DND-41 (cell line): Measurements from ENCODE around the gene KRI1.
A peak's percentile ranks its signal among the peaks of the same experiment; 100 is the strongest.

Experiments
- ATAC-seq: fragments of 200-7000 bp; cut with Tn5 transposase; 3 replicates; pipeline ENCODE4 v1.9.1; 2021; ENCODE audit warnings: low read depth; ENCODE audit not compliant: insufficient read depth
- DNase-seq: peaks from one replicate; pipeline ENCODE4 v3.0.0-alpha.2; 2020
- H2AFZ ChIP-seq: 2 replicates; pipeline ENCODE4 v1.6.0; 2012; ENCODE audit warnings: low read depth, low read length
- H3K27ac ChIP-seq: 2 replicates; pipeline ENCODE4 v1.5.1; 2012; ENCODE audit warnings: low read length, inconsistent platforms
- H3K27me3 ChIP-seq: fragments of 200-600 bp; sonication (generic); 2 replicates; pipeline ENCODE4 v1.6.0; 2012; ENCODE audit warnings: low read length, mild to moderate bottlenecking, inconsistent platforms; ENCODE audit not compliant: insufficient read depth, poor library complexity
- H3K36me3 ChIP-seq: 2 replicates; pipeline ENCODE4 v1.5.1; 2012; ENCODE audit warnings: low read length, inconsistent platforms; ENCODE audit not compliant: insufficient read depth
- H3K4me1 ChIP-seq: 2 replicates; pipeline ENCODE4 v1.5.1; 2012; ENCODE audit warnings: mild to moderate bottlenecking, low read length; ENCODE audit not compliant: insufficient read depth
- H3K4me2 ChIP-seq: 2 replicates; pipeline ENCODE4 v1.6.0; 2012; ENCODE audit warnings: mild to moderate bottlenecking, moderate library complexity, low read length, inconsistent platforms; ENCODE audit not compliant: insufficient read depth
- H3K4me3 ChIP-seq, 2 experiments: fragments of 200-600 bp in 1 of 2; shearing (Covaris generic) in 1 of 2; 2 replicates each; pipeline ENCODE4 v1.5.1; 2012 to 2016; ENCODE audit warnings: inconsistent platforms in 2 of 2, low read length in 2 of 2, mild to moderate bottlenecking in 2 of 2, low read depth in 1 of 2, moderate library complexity in 1 of 2
- H3K79me2 ChIP-seq: 2 replicates; pipeline ENCODE4 v1.6.0; 2012; ENCODE audit warnings: low read length, inconsistent platforms; ENCODE audit not compliant: insufficient read depth
- H3K9ac ChIP-seq: 2 replicates; pipeline ENCODE4 v1.6.0; 2012; ENCODE audit warnings: low read depth, mild to moderate bottlenecking, inconsistent platforms, low read length, moderate library complexity
- H3K9me3 ChIP-seq: 2 replicates; pipeline ENCODE4 v1.5.1; 2012; ENCODE audit warnings: low read length, moderate library complexity, mild to moderate bottlenecking, inconsistent platforms; ENCODE audit not compliant: insufficient read depth, severe bottlenecking
- H4K20me1 ChIP-seq: 2 replicates; pipeline ENCODE4 v1.6.0; 2012; ENCODE audit warnings: low read length; ENCODE audit not compliant: insufficient read depth
- EZH2 ChIP-seq: IDR thresholded peaks from 3 replicates; pipeline ENCODE4 v1.6.1; 2012; ENCODE audit warnings: borderline replicate concordance, low read depth, mild to moderate bottlenecking, moderate library complexity, low read length, inconsistent platforms; ENCODE audit not compliant: severe bottlenecking
- TF ChIP-seq, protein P1 (sequence below): IDR thresholded peaks from 2 replicates; pipeline ENCODE4 v1.5.1; 2012; ENCODE audit warnings: borderline replicate concordance, low read length, moderate library complexity, mild to moderate bottlenecking; ENCODE audit not compliant: poor library complexity, severe bottlenecking; ENCODE audit errors: extremely low read depth

The KRI1 gene

DNA sequence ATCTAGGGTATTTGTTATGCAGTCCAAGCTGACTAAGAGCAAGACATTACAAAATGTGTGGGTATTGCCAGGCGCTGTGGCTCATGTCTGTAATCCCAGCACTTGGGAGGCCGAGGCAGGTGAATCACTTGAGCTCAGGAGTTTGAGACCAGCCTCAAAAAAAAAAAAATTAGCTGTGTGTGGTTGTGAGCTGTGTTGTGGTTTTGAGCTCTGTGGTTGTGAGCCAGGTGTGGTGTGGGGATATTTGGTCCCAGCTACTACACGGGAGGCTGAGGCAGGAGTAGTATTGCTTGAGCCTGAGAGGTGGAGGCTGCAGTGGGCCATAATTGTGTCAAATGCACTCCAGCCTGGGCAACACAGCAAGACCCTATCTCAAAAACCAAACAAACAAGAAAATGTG, 57.1 kb downstream of the KRI1 start:
- peak; percentile 62 for DNase-seq
- no peak overlapping the region for H3K4me3 ChIP-seq
- H3K36me3 ChIP-seq, result no peaks in the 10 kb centered on the region

DNA sequence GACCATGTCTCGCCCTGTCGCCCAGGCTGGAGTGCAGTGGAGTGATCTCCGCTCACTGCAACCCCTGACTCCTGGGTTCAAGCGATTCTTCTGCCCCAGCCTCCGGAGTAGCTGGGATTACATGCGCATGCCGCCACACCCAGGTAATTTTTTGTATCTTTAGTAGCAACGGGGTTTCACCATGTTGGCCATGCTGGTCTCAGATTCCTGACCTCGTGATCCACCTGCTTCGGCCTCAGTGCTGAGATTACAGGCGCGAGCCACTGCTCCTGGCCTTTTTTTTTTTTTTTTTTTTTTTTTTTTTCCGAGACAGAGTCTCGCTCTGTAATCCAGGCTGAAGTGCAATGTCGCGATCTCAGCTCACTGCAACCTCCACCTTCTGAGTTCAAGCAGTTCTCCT, 57.8 kb downstream of the KRI1 start:
- DNase-seq (no peak), ATAC-seq (no peak)
- Histone ChIP-seq H3K36me3 (no peaks in the 10 kb centered on the region; the same call in 1 of the 2 replicates), H3K4me1 (peaks cover 22% of the 10 kb centered on the region), H3K27ac (no peak overlapping the region), H4K20me1 (no peaks in the 10 kb centered on the region), H3K4me2 (no peak overlapping the region), H3K4me3 (no peak overlapping the region), H3K27me3 (no peaks in the 10 kb centered on the region), H3K9me3 (no peaks in the 10 kb centered on the region), H3K9ac (no peak overlapping the region), H3K79me2 (peaks cover 4% of the 10 kb centered on the region; the same call in 1 of the 2 replicates), H2AFZ (no peak overlapping the region)
- TF ChIP-seq, protein P1, sequence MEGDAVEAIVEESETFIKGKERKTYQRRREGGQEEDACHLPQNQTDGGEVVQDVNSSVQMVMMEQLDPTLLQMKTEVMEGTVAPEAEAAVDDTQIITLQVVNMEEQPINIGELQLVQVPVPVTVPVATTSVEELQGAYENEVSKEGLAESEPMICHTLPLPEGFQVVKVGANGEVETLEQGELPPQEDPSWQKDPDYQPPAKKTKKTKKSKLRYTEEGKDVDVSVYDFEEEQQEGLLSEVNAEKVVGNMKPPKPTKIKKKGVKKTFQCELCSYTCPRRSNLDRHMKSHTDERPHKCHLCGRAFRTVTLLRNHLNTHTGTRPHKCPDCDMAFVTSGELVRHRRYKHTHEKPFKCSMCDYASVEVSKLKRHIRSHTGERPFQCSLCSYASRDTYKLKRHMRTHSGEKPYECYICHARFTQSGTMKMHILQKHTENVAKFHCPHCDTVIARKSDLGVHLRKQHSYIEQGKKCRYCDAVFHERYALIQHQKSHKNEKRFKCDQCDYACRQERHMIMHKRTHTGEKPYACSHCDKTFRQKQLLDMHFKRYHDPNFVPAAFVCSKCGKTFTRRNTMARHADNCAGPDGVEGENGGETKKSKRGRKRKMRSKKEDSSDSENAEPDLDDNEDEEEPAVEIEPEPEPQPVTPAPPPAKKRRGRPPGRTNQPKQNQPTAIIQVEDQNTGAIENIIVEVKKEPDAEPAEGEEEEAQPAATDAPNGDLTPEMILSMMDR, result no peak
- TF ChIP-seq EZH2, result no peak

More for the DNA sequence above, 57.1 kb downstream of the KRI1 start:
- Histone ChIP-seq H3K79me2 (no peaks in the 10 kb centered on the region), H3K9ac (0 out of 2 replicates have a peak overlapping the region, but pooled peaks have one; percentile 9), H3K4me2 (no peak overlapping the region), H3K9me3 (no peaks in the 10 kb centered on the region), H3K27ac (no peak overlapping the region), H3K27me3 (no peaks in the 10 kb centered on the region), H2AFZ (no peak overlapping the region), H4K20me1 (no peaks in the 10 kb centered on the region), H3K4me1 (peaks cover 15% of the 10 kb centered on the region)
- TF ChIP-seq EZH2, result no peak
- TF ChIP-seq, protein P1, result no peak
- peak; percentile 81 for ATAC-seq

DNA sequence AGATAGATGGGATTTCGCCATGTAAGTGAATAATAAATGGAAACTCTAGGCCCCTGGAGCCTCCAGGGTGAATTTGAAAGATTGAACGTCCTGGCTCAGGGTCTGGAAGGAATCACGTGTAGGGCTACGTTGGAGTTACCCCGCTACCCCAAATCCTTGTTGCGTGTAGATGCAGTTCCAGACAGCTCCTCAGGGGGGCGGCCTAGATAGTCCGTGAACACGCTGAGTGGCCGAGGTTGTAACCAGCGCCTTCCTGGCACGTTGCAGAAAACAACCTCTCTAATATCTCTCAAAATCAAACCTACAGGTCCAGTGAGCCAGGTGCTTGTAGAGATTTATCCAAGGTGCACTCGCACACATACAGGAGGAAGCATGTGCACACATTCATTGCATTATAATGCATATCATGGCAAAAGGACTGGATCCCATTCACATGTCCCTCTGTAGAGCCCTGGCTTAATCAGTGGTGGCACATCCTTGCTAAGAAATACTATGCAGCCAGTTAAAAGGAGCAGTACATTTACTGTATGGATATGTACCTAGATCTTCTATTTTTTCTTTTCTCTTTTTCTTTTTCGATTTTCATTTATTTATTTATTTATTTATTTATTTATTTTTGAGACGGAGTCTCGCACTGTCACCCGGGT, 60.1 kb downstream of the KRI1 start:
- ATAC-seq (no peak), DNase-seq (peak; percentile 80)
- no peak for TF ChIP-seq EZH2
- TF ChIP-seq, protein P1, result peak; percentile 90
- peaks cover 25% of the 10 kb centered on the region for H3K79me2 ChIP-seq
- H3K27me3 ChIP-seq, result no peaks in the 10 kb centered on the region
- no peak overlapping the region for H3K9ac ChIP-seq
- H3K9me3 ChIP-seq, result no peaks in the 10 kb centered on the region
- no peaks in the 10 kb centered on the region for H4K20me1 ChIP-seq
- H3K4me2 ChIP-seq, result no peak overlapping the region
- peaks cover 34% of the 10 kb centered on the region for H3K4me1 ChIP-seq
- H3K36me3 ChIP-seq, result peaks cover 11% of the 10 kb centered on the region; the same call in 1 of the 2 replicates
- no peak overlapping the region for H2AFZ ChIP-seq
- H3K27ac ChIP-seq, result no peak overlapping the region
- H3K4me3 ChIP-seq, result no peak overlapping the region
